Osteocyte (in vitro differentiated cells): ENCODE results near the gene TSPAN18. TPM values are rescaled to one million over a fixed set of nuclear protein-coding genes. Genes with fewer than 3 reads are reported as not detected.

Source experiments
- DNase-seq: peaks from one replicate; pipeline ENCODE4 v3.0.0; 2021; ENCODE audit warnings: mixed read lengths; ENCODE audit not compliant: unreplicated experiment; ENCODE audit errors: extremely low spot score
- H3K27ac Mint-ChIP-seq: one replicate; pipeline ENCODE4 v1.8.0; 2021; ENCODE audit warnings: mild to moderate bottlenecking, mixed read lengths; ENCODE audit not compliant: unreplicated experiment
- H3K27me3 Mint-ChIP-seq: one replicate; pipeline ENCODE4 v1.8.0; 2021; ENCODE audit warnings: mixed read lengths; ENCODE audit not compliant: unreplicated experiment
- H3K36me3 Mint-ChIP-seq: one replicate; pipeline ENCODE4 v1.8.0; 2021; ENCODE audit warnings: mixed read lengths; ENCODE audit not compliant: unreplicated experiment
- H3K4me1 Mint-ChIP-seq: one replicate; pipeline ENCODE4 v1.8.0; 2021; ENCODE audit warnings: mixed read lengths; ENCODE audit not compliant: unreplicated experiment
- H3K4me3 Mint-ChIP-seq: one replicate; pipeline ENCODE4 v1.8.0; 2021; ENCODE audit warnings: mild to moderate bottlenecking, moderate library complexity, mixed read lengths; ENCODE audit not compliant: unreplicated experiment
- H3K9me3 Mint-ChIP-seq: one replicate; pipeline ENCODE4 v1.8.0; 2021; ENCODE audit warnings: mixed read lengths; ENCODE audit not compliant: unreplicated experiment
- CTCF ChIP-seq: fragments of 200-600 bp; sonication (generic); IDR thresholded peaks from 2 replicates; pipeline ENCODE4 v1.5.0; 2021; ENCODE audit warnings: antibody characterized with exemption, mild to moderate bottlenecking, moderate library complexity
- total RNA-seq: library from RNA; stranded (reverse); gene quantifications from 2 replicates; pipeline ENCODE4 v1.2.1, GENCODE V29; 2021

TSPAN18 gene
- total RNA-seq, 1 donor from 2014 or later, result 13.4 TPM

DNA sequence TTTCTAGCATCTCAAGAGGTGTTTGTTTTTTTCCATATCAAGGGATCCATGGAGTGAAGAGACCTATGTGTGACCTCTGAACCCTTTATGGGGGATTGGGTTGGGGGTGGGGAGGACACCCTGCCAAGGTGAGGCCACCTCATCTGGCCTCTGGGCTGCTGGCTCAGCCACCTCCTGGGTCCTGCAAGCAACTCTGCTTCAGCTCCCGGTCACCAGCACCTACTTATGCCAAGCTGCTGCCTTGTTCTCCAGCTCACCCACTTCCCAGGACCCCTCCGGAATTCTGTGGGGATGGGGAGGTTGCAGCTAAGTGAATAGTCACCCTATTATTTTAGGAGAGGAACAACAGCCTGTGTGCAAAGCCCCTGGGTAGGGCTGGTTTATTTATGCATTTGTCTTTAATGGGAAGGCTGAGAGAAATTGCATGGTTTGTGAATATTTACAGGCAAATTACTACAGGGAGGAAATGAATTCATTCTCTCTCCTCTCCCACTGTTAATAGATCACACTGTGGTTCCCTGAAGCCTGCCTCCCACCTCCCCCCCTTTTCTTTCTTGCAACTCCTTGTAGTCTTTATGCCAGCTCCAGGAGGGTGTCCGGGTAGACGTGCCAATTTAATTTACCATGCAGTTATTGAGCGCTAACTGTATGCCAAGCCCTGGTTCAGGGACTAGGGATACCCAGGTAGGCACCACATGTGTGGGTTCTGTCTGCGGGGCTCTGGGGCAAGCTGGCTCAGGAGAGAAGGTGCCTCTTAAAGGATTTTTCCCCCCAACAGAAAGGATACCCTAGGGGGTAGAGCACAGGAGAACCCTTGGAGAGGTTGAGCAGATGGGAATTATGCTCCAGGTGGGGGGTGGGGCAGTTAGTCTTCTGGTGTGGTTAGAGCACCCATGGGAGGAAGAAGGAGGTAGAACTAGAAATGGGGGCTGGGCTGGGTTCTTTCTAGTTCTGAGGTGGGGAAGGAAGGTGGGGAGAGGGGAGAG lies 50.7 kb downstream of the TSPAN18 start:
- Mint-ChIP-seq H3K9me3 (no peaks in the 10 kb centered on the region), H3K27ac (no peak overlapping the region), H3K36me3 (no peaks in the 10 kb centered on the region), H3K27me3 (no peaks in the 10 kb centered on the region), H3K4me1 (peaks cover 22% of the 10 kb centered on the region), H3K4me3 (no peak overlapping the region)
- TF ChIP-seq CTCF, result no peak
- no peak for DNase-seq

DNA sequence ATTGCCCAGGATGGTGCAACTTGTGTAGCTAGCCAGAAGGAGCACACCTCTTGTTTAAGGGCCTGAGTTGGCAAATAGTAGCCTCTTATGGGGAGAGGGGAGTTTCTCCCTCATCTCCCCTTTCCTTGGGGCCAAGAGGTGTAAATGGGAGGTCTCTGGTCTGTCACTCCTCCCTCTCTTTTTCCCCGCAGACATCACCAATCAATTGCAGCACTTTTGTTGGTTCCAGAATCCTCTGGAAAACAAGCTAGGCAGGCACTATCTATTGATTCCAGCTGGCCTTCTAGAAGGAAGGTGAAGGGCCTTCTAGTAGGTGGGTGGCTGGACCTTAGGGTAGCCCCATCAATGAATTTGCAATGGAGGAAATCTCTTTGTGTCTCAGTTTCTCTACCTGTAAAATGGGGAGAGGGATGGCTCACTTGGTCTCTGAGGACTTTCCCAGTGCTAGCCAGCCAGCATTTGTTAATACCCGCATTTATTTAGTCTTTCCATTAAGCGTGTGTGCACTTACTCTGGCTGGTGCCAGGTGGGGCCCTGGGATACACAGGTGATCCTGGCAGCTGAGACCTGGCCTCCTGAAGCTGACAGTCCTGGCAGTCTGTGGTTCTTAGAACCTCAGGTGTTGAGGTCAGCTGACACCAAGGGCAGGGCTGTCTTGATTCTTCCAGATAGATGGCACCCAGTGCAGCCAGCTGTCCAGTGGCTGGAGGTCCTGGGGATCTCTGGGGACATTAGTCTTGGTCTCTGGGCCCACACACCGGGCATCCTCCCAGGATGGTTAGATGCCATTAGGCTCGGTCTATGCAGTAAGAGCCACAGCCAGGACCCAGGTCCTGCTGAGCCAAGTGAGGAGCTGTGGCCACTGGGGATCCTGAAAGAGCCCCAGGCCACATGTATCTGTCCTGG lies 51.7 kb downstream of the TSPAN18 start:
- Mint-ChIP-seq H3K36me3 (no peaks in the 10 kb centered on the region), H3K9me3 (no peaks in the 10 kb centered on the region), H3K27me3 (no peaks in the 10 kb centered on the region), H3K4me3 (no peak overlapping the region), H3K27ac (no peak overlapping the region), H3K4me1 (peaks cover 23% of the 10 kb centered on the region)
- no peak for TF ChIP-seq CTCF
- DNase-seq, result no peak

DNA sequence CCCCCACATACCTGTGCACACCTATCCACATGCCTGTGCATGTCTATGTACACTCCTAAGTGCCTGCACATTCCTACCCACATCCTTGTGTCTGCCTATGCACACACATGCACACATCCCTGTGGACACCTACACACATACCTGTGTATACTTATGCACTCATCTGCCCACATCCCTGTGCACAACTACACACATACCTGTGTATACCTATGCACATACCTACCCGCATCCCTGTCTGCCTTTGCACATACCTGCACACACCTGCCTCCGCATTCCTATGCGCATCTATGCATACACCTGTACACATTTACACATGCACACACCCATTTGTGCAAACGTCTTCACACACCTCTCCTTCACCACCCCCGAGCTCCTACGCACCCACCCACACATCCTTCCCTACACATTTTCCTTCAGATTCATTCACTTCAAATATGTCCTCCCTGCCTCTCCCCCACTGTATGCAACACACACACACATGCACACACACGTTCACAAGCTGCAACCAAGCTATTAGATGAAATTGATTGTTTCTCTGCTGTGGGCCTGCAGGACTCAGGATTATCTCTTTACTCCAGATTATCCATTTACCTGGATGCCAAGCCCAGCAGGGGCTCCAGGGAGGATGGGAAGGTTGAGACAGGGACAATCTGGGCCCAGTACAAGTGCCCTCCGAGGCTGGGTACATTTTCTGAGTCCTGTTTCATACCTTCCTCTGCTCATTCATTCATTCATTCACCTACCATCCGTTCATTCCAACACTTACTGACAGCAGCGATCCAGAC lies 53.2 kb downstream of the TSPAN18 start:
- Mint-ChIP-seq H3K4me1 (peaks cover 22% of the 10 kb centered on the region), H3K4me3 (no peak overlapping the region), H3K36me3 (no peaks in the 10 kb centered on the region), H3K27me3 (no peaks in the 10 kb centered on the region), H3K27ac (no peak overlapping the region), H3K9me3 (no peaks in the 10 kb centered on the region)
- no peak for TF ChIP-seq CTCF
- DNase-seq, result no peak

DNA sequence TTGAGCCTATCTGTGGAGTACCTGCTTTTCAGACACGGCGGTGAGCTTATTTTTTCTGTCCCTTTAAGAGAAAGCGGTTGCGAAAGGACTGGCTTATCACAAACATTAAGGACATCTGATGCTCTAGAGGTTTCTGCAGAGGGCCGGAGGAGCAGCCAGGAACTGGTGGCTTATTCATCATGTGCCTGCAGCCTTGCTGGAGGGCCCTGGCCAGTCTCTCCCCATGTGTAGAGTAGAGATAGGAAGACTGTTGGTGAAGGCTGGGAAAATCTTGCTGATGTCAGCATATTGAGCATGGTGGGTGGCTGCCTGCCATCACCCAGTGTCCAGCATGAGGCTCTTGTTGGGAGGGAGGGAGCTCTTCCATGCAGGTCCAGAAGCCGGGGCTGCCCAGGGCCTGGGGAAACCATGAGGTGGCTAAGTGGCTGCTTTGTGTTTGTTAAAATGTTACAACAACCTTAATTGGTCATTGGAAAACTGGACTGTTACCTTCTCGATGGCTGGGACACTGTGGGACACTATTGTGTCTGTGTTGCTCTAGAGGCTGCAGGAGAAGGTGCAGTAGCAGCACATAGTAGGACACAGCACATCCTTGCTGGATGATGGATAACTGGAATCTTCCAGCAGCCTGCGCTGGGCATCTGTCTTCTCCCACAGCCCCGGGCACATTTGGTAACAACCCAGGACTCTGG lies 54.3 kb downstream of the TSPAN18 start:
- Mint-ChIP-seq H3K4me1 (peaks cover 25% of the 10 kb centered on the region), H3K27me3 (no peaks in the 10 kb centered on the region), H3K4me3 (no peak overlapping the region), H3K36me3 (no peaks in the 10 kb centered on the region), H3K9me3 (no peaks in the 10 kb centered on the region), H3K27ac (no peak overlapping the region)
- no peak for TF ChIP-seq CTCF
- DNase-seq, result no peak
